HG02759 (cell line): ENCODE data around the gene TCTN1.
"Not testable (repeated sequence)": the region's sequence is repeated elsewhere in the genome, so short reads cannot be mapped to it uniquely, and the experiment has no call there.

Experiments
- ATAC-seq: cut with Tn5 transposase; IDR thresholded peaks from one replicate; pipeline ENCODE4 v1.9.1; 2021; ENCODE audit warnings: mild to moderate bottlenecking, moderate library complexity; ENCODE audit not compliant: unreplicated experiment

Gene TCTN1

GRCh38 chr12:110613771-110614684, at the start of gene TCTN1:
TCTN1 (plus strand) TSS chr12:110614129; CDS start chr12:110614183, 54 bp downstream.
- peak; percentile 96 for ATAC-seq

DNA sequence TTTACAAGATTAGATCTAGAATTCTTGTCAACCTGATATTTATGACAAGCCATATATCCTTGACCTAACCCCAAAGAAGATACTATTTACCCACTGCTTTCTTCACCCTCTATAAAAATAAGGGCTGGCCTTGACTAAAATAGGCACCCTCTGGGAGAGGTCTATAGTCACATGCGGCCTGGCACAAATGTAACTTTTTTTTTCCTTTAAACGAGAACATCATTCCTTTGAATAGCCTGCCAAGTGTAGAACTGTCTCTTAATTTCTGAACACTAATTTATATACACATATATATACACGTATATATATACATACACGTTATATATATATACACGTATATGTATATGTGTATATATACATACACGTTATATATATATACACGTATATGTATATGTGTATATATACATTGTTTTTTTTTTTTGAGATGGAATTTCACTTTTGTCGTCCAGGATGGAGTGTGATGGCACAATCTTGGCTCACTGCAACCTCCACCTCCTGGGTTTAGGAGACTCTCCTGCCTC, 49.4 kb upstream of the TCTN1 start:
- no peak for ATAC-seq

GRCh38 chr12:110565894-110566871, 47.7 kb upstream of the TCTN1 start:
- ATAC-seq = no peak

DNA sequence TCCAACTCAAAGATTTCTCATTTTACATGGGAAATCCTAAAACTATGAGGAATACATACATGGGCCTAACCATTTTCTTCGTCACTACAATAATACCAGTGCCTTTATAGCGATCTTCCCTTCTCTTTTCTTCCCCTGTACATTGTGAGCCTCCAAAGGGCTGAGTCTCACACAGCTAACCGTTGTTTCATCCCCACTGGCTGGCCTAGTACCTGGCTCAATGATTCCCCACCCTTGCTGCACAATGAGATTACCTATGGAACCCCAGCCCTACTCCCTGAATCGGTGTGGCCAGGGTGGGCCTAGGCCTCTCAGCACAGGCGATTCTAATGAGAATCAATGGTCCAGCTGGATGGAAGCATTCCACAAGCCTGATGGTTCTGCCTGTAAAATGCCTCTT, 46.9 kb upstream of the TCTN1 start:
- no peak for ATAC-seq

GRCh38 chr12:110568752-110569151, 45.2 kb upstream of the TCTN1 start:
- no peak for ATAC-seq

DNA sequence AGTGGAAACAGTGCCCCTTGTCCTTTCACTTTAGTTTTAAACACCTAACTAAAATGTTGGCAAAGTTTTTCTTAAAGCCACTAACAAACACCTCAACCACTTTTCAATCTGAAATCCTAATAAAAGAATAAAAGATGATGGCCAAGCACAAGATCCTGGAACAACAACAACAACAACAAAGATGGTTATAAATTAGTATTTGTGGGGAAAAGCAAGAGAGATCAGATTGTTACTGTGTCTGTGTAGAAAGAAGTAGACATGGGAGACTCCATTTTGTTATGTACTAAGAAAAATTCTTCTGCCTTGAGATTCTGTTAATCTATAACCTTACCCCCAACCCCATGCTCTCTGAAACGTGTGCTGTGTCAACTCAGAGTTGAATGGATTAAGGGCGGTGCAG, 44.1 kb upstream of the TCTN1 start:
- not testable (repeated sequence) for ATAC-seq

DNA sequence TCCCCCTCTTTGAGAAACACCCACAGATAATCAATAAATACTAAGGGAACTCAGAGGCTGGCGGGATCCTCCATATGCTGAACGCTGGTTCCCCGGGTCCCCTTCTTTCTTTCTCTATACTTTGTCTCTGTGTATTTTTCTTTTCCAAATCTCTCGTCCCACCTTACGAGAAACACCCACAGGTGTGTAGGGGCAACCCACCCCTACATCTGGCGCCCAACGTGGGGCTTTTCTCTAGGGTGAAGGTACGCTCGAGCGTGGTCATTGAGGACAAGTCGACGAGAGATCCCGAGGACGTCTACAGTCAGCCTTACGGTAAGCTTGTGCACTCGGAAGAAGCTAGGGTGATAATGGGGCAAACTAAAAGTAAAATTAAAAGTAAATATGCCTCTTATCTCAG, 43.1 kb upstream of the TCTN1 start:
- not testable (repeated sequence) for ATAC-seq

GRCh38 chr12:110574044-110574443, 39.9 kb upstream of the TCTN1 start:
- ATAC-seq = no peak

GRCh38 chr12:110574717-110575230, 39.2 kb upstream of the TCTN1 start:
- ATAC-seq = not testable (repeated sequence)

GRCh38 chr12:110575326-110575725, 38.6 kb upstream of the TCTN1 start:
- no peak for ATAC-seq

DNA sequence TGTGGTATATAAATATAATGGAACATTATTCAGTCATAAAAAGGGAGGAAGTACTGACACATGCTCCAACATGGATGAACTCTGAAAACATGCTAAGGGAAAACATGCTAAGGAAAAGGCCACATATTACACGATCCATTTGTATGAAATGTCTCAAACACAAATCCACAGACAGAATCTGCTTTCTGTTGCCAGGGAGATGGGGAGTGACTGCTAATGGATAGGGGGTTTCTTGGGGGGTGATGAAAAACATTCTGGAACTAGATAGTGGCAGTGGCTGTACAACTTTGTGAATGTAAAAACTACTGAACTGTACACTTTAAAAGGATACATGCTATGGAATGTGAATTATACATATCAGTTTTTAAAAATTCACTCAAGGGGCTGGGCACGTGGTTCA, 37.4 kb upstream of the TCTN1 start:
- no peak for ATAC-seq

DNA sequence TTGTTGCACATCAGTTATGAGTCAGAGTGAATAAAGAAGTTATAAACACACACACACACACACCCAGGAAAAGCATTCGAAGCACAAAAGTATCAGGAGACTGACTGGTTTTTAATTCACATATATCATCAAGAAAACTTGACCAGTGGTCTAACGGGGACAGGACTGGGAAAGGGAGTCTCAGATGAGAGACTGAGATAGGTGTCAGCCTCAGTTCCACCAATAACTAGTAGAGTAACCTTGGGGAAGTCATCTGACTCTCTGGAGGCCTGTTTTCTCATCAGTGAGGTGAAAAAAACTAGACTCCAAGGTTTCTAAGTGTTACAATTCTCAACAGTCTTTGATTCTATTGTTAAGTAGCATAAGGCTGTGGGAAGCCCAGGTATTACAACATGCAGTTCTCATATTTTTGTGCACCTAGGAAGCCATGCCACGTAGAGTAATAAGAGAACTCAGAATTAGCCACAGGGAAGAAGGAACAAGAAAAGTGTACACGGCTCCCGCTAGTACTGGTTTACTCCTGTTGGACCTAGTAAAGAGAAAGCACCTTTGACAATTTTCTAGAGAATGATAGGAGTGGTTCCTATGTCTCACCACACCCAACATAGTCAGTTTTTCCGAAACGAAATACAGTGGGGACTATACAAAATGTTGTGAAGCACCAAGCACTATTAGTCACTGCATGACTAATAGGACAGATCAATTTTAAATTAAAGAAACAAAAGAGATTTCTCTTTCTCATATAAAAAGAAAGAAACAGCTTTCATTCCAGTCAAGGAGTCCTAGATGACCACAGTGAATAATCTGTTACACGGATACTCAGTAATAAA, 35.9 kb upstream of the TCTN1 start:
- ATAC-seq = no peak

- ATAC-seq = no peak
Observed at GRCh38 chr12:110578694-110579534, 35.0 kb upstream of the TCTN1 start.

- ATAC-seq = no peak
Observed at GRCh38 chr12:110579535-110580253, 34.2 kb upstream of the TCTN1 start.

GRCh38 chr12:110581931-110582275, 32.0 kb upstream of the TCTN1 start:
- ATAC-seq = no peak

GRCh38 chr12:110582276-110583136, 31.4 kb upstream of the TCTN1 start:
- peak; percentile 52 for ATAC-seq

- peak; percentile 87 for ATAC-seq
Observed at GRCh38 chr12:110583137-110584059, 30.5 kb upstream of the TCTN1 start, which contains the start of gene PPTC7. PPTC7 (minus strand) TSS chr12:110583318; CDS start chr12:110583031, 287 bp downstream.
